ENCODE results near the gene TPBGL.

GRCh38 chr11:75193711-75194110, 46.9 kb upstream of the TPBGL start:
- TF ChIP-seq CTCF (IDR thresholded peaks at IDR 0.05) (no peak), POLR2A (IDR thresholded peaks at IDR 0.05; ENCODE audit: low read depth) (no peak), POLR2AphosphoS5 (IDR thresholded peaks at IDR 0.05) (no peak)
